ENCODE measurements around the gene KCNN1.

Gene KCNN1

DNA sequence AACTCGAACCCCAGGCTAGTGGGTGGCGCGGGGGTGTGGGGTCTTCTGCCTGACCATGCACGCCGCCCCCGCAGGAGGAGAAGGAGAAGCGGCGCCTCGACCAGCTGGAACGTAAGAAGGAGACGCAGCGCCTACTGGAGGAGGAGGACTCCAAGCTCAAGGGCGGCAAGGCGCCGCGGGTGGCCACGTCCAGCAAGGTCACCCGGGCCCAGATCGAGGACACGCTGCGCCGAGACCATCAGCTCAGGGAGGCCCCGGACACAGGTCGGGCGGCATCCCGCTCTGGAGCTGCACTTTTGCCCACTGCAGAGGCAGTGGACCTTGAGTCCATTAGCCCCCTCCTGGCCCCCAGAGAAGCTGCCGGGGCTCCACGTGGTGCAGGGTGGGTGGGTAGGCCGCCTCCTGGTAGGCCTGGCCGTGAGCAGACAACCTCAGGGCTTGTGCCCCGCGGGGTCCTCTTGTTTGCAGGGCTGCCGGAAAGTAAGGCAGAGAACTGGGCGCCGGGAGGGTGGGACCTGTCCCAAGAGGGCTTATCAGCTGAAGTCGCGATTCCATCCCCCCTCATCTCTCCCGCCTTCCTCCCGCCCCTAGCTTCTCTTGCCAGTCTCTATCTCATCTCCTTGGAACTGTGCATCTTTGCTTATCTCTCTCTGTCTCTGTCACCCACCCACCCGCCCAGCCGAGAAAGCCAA lies 24.2 kb upstream of the KCNN1 start:
- TF ChIP-seq, protein P1, sequence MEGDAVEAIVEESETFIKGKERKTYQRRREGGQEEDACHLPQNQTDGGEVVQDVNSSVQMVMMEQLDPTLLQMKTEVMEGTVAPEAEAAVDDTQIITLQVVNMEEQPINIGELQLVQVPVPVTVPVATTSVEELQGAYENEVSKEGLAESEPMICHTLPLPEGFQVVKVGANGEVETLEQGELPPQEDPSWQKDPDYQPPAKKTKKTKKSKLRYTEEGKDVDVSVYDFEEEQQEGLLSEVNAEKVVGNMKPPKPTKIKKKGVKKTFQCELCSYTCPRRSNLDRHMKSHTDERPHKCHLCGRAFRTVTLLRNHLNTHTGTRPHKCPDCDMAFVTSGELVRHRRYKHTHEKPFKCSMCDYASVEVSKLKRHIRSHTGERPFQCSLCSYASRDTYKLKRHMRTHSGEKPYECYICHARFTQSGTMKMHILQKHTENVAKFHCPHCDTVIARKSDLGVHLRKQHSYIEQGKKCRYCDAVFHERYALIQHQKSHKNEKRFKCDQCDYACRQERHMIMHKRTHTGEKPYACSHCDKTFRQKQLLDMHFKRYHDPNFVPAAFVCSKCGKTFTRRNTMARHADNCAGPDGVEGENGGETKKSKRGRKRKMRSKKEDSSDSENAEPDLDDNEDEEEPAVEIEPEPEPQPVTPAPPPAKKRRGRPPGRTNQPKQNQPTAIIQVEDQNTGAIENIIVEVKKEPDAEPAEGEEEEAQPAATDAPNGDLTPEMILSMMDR (IDR thresholded peaks at IDR 0.05; ENCODE audit: extremely low read depth, missing control alignments): no peak
- no peak for DNase-seq (ENCODE audit: low spot score)

DNA sequence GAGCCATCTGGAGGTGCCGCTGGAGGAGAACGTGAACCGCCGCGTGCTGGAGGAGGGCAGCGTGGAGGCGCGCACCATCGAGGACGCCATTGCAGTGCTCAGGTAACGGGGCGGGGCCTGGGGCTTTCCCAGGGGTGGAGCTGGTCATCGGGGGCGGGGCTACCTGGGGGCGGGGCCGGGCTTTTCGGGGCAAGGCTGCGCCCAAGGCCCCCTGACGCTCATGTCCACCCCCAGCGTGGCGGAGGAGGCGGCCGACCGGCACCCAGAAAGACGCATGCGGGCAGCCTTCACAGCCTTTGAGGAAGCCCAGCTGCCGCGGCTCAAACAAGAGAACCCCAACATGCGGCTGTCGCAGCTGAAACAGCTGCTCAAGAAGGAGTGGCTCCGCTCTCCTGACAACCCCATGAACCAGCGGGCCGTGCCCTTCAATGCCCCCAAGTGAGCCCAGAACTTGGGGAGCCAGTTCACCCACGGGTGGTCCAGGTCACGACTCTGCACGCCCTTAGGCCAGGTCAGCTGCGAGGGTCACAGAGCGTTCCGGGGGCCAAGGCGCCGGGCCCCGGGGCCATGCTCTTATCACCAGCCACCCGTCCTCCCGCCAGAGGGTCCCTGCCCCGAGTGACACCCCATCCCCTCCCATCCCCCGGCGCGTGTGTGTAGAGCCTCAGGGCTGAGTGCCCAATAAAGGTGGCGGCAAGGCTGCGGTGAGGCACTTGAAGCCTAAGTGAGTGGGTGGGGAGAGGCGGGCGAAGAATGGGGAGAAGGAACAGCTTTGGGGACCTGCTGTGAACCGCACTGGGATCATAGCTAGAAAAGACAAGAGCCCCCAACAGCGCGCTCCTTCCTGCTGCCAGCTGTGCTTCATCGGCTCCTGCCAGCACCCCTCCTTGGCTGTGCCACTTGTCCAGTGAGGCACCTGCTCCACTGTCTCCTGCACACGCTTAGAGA lies 23.4 kb upstream of the KCNN1 start:
- TF ChIP-seq, protein P1 (IDR thresholded peaks at IDR 0.05; ENCODE audit: extremely low read depth, missing control alignments): no peak
- DNase-seq (ENCODE audit: low spot score): no peak

DNA sequence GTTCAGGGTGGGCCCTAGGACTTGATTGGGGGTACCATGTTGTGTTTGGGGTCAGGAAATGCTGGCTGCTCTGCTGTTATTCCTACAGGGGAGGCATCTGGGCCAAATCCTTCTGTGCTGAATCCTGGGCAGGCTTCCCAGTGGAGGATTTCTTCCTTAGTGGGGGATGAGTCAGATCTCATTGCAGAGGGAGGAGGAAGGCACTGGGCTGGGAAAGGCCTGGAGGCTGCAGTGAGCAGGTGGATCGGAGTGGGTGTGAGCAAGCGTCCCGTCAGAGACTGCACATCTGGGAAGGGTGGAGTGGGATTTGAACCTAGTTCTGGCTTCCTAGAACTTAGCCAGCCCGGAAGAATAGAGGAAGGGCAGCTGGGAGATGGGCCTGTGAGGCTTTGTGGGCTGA lies 22.6 kb upstream of the KCNN1 start:
- TF ChIP-seq, protein P1 (IDR thresholded peaks at IDR 0.05; ENCODE audit: extremely low read depth, missing control alignments): no peak
- no peak for DNase-seq (ENCODE audit: low spot score)

DNA sequence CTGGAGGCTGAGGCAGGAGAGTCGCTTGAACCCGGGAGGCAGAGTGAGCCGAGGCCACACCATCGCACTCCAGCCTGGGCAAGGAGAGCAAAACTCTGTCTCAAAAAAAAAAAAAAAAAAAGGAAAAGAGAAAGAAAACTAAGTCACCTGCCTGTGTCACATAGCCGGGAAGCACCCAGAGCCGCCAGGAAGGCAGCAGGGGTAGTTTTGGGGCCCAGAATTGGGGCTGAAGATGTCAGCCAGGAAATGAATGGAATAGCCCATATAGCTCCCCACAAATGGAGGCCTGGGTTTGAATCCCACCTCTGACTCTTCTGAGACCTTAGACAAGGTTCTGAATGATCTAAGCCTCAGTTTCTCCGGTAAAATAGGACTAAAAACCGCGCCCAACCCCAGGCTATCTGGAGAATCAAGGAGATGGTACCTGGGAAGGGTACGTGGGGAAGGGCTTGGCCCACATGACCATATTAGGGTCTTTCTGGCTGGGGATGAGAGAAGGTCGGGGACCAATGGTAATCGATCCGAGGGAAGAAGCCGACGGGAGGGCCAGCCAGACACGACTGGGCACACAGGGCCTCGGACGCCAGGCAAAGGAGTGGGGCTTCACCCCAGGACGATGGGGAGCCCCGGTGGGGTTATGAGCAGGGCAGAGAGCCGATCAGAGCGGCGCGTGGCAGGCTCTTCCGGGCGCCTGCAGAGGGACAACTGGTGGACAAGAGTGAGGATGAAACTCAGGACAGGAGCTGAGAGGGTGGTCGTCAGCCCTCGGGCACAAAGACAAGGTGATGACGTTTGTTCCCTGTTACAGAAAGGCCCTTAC lies 19.7 kb upstream of the KCNN1 start:
- peak; percentile 83 for DNase-seq (ENCODE audit: low spot score)
- TF ChIP-seq, protein P1 (IDR thresholded peaks at IDR 0.05; ENCODE audit: extremely low read depth, missing control alignments): no peak

DNA sequence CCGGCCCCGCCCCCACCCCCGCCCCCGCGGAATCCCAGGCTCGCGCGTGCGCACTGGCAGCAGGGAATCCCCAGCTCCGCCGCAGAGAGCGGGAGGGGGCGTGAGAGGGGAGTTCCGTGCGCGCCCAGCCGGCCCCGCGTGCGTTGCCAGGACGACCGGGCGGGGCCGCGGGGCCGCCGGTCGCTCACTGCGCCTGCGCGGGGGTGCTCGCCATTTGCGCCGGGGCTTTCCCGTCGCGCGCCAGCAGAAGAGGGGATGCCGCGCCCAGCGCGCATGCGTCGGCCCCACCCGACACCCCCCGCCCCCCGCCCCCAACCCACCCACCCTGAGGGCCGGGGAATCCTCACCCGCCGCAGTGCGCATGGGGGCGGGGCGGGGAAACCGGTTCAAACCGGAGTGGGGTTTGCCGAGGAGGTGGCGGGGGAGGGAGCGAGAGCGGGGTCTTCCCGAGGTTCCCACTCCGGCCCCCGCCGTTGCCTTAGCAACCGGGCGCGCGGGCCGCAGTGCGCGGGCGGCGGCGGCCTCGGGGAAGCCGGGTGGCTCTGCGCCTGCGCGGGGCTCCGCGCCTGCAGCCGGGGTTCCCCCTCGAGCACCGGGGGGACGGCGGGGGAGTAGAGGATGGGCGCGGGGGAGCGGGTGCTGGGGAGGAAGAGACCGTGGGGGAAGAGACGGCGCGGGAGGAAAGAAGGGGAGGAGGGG lies 18.9 kb upstream of the KCNN1 start:
- TF ChIP-seq, protein P1 (IDR thresholded peaks at IDR 0.05; ENCODE audit: extremely low read depth, missing control alignments): no peak

DNA sequence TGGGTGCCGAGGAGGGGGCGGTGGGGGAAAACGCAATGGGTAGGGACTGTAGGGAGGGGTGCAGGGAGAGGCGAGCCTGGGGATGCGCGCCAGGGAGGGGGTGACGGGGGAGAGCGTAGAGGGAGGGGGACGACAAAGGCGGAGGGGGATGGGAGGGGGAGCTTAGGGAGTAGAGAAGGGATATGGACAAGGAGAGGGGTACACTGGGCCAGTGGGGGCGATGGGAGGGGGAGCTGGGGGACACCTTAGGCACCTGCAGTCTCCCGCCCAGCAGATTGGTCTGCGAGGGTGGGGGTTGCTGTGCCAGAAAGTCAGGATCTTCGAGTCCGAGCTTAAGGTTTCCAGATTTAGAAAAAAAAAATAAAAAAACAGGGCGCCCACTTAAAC lies 18.4 kb upstream of the KCNN1 start:
- no peak for DNase-seq (ENCODE audit: low spot score)
- TF ChIP-seq, protein P1 (IDR thresholded peaks at IDR 0.05; ENCODE audit: extremely low read depth, missing control alignments): no peak

More for the DNA sequence above, 18.9 kb upstream of the KCNN1 start:
- peak; percentile 100 for DNase-seq (ENCODE audit: low spot score)

Measured in GM20000 (cell line).